ENCODE data around the gene PROSER2.

Gene PROSER2

DNA sequence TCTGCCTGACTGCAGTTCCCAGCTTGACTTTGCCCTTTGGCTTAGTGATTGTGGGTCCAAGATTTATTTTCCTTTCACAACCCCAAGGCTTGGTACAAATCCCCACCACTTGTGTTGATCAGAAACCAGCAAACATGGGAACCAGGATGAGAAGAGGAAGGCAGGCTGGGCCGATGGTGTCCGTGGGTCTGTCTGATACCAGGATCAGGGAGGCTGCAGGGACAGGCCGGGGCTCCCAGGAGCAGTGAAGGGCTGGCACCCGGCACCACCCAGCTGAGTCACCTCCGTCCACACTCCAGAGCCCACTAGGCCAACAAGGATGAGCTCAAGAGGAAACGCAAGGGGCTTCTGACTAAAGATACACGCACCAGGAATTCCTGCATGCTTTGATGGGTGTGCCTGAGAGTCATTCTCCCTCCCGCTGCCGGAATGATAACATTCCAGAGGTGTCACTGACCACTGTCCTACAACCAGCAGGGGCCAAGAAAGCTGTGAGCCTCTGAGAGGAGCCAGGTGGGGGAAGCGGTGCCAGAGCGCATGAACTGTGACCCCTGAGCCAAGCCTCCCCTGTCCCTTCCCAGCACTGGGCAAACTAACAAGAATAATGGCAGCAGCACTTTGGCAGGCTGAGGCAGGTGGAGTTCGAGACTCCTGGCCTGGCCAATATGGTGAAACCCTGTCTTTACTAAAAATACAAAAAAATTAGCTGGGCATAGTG, 29.2 kb upstream of the PROSER2 start:
- H3K9ac ChIP-seq (ENCODE audit: low read depth, low read length), result no peak overlapping the region
- H3K9me3 ChIP-seq (ENCODE audit: control insufficient read depth, insufficient read depth, low read length), result no peaks in the 10 kb centered on the region
- no peaks in the 10 kb centered on the region for H3K36me3 ChIP-seq (ENCODE audit: control insufficient read depth, insufficient read depth, low read length)
- no peaks in the 10 kb centered on the region for H3K4me1 ChIP-seq (ENCODE audit: control insufficient read depth, insufficient read depth, low read length)
- no peaks in the 10 kb centered on the region for H3K27me3 ChIP-seq (ENCODE audit: control insufficient read depth, insufficient read depth, low read length)
- no peak overlapping the region for H3K4me3 ChIP-seq (ENCODE audit: low read depth, low read length)

DNA sequence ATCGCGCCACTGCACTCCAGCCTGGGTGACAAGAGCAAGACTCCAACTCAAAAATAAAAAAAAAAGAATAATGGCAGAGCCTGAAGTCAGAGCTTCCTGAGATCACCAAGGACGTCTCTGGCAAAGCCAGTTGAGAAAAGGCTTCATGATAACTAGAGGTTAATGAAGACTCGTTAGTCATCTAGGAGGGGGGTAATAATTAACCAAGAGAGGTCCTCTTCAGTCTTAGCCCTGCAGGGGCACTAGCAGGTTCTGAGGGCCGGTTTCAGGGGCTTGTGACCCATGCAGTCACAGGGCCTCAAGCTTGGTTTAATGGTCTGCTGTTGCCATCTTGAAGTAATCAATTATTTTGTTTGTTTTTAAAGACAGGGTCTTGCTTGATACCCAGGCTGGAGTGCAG, 28.6 kb upstream of the PROSER2 start:
- H3K4me1 ChIP-seq (ENCODE audit: control insufficient read depth, insufficient read depth, low read length), result no peaks in the 10 kb centered on the region
- no peak overlapping the region for H3K4me3 ChIP-seq (ENCODE audit: low read depth, low read length)
- no peak overlapping the region for H3K9ac ChIP-seq (ENCODE audit: low read depth, low read length)
- no peaks in the 10 kb centered on the region for H3K27me3 ChIP-seq (ENCODE audit: control insufficient read depth, insufficient read depth, low read length)
- no peaks in the 10 kb centered on the region for H3K36me3 ChIP-seq (ENCODE audit: control insufficient read depth, insufficient read depth, low read length)
- H3K9me3 ChIP-seq (ENCODE audit: control insufficient read depth, insufficient read depth, low read length), result no peaks in the 10 kb centered on the region

GRCh38 chr10:11795101-11795920, 27.8 kb upstream of the PROSER2 start:
- no peak overlapping the region for H3K9ac ChIP-seq (ENCODE audit: low read depth, low read length)

GRCh38 chr10:11796474-11796873, 26.7 kb upstream of the PROSER2 start:
- Histone ChIP-seq H3K27me3 (ENCODE audit: control insufficient read depth, insufficient read depth, low read length) (no peaks in the 10 kb centered on the region), H3K9me3 (ENCODE audit: control insufficient read depth, insufficient read depth, low read length) (no peaks in the 10 kb centered on the region), H3K36me3 (ENCODE audit: control insufficient read depth, insufficient read depth, low read length) (no peaks in the 10 kb centered on the region), H3K4me1 (ENCODE audit: control insufficient read depth, insufficient read depth, low read length) (no peaks in the 10 kb centered on the region), H3K4me3 (ENCODE audit: low read depth, low read length) (no peak overlapping the region), H3K9ac (ENCODE audit: low read depth, low read length) (no peak overlapping the region)

More at GRCh38 chr10:11795101-11795920, 27.8 kb upstream of the PROSER2 start:
- Histone ChIP-seq H3K27me3 (ENCODE audit: control insufficient read depth, insufficient read depth, low read length) (no peaks in the 10 kb centered on the region), H3K4me1 (ENCODE audit: control insufficient read depth, insufficient read depth, low read length) (no peaks in the 10 kb centered on the region), H3K9me3 (ENCODE audit: control insufficient read depth, insufficient read depth, low read length) (no peaks in the 10 kb centered on the region), H3K4me3 (ENCODE audit: low read depth, low read length) (no peak overlapping the region), H3K36me3 (ENCODE audit: control insufficient read depth, insufficient read depth, low read length) (no peaks in the 10 kb centered on the region)

DNA sequence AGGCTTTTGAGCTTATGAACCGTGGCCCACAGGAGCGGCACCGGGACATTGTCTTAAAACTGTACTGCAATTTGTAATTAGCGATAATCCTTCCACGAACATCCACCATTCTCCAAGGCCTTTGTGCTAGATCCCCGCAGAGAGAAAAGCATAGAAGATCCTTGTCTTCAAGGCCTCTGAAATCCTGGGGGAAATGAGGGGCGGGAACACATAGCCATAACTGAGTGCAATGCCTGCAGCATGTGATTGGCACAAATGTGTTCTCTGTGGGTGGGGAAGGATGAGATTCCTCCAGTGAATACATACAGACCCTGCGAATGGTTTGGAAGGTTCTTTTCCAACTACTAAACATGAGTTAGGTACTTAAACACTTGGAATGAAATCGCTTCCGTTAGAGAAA, 25.9 kb upstream of the PROSER2 start:
- no peaks in the 10 kb centered on the region for H3K4me1 ChIP-seq (ENCODE audit: control insufficient read depth, insufficient read depth, low read length)
- no peak overlapping the region for H3K4me3 ChIP-seq (ENCODE audit: low read depth, low read length)

GRCh38 chr10:11797847-11798633, 25.1 kb upstream of the PROSER2 start:
- no peaks in the 10 kb centered on the region for H3K36me3 ChIP-seq (ENCODE audit: control insufficient read depth, insufficient read depth, low read length)
- H3K9me3 ChIP-seq (ENCODE audit: control insufficient read depth, insufficient read depth, low read length), result no peaks in the 10 kb centered on the region
- H3K9ac ChIP-seq (ENCODE audit: low read depth, low read length), result no peak overlapping the region
- no peak overlapping the region for H3K4me3 ChIP-seq (ENCODE audit: low read depth, low read length)
- no peaks in the 10 kb centered on the region for H3K4me1 ChIP-seq (ENCODE audit: control insufficient read depth, insufficient read depth, low read length)
- no peaks in the 10 kb centered on the region for H3K27me3 ChIP-seq (ENCODE audit: control insufficient read depth, insufficient read depth, low read length)

More for the DNA sequence above, 25.9 kb upstream of the PROSER2 start:
- Histone ChIP-seq H3K9me3 (ENCODE audit: control insufficient read depth, insufficient read depth, low read length) (no peaks in the 10 kb centered on the region), H3K9ac (ENCODE audit: low read depth, low read length) (no peak overlapping the region), H3K27me3 (ENCODE audit: control insufficient read depth, insufficient read depth, low read length) (no peaks in the 10 kb centered on the region), H3K36me3 (ENCODE audit: control insufficient read depth, insufficient read depth, low read length) (no peaks in the 10 kb centered on the region)

DNA sequence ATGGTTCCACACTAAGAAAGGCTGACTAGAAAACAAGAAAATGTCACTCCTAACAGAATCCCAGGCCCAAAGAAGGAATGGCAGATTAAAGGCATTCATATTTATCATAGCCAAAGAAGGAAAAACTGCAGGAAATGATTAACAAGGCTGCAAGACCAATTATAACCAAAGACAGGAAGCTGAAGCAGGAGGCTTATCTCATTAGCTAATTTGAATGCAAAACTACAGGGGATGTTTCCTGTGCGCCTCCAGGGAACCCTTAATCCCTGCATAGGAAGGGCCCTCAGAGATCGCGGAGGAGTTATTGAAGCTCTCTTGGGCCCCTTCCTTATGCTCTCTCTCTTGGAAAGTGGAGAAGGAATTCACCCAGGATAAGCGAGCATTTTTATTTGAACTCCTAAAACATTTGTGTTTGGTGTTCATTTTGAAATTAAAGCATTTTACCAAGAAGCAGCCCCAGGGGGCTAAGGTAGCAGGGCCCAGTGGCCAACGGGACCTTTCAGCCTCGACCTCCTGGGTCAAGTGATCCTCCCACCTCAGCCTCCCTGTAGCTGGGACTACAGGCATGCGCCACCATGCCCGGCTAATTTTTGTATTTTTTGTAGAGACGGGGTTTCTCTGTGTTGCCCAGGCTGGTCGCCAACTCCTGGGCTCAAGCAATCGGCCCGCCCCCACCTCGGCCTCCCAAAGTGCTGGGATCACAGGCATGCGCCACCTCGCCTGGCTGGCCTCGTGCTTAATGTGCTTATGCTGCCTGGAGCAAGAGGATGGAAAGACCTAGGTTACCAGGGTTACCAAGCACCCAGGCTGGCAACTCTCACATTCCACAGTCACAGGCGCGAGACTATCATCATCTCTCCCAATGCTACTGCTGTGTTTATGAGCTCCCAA, 24.1 kb upstream of the PROSER2 start:
- Histone ChIP-seq H3K4me1 (ENCODE audit: control insufficient read depth, insufficient read depth, low read length) (no peaks in the 10 kb centered on the region), H3K36me3 (ENCODE audit: control insufficient read depth, insufficient read depth, low read length) (no peaks in the 10 kb centered on the region), H3K9ac (ENCODE audit: low read depth, low read length) (no peak overlapping the region), H3K4me3 (ENCODE audit: low read depth, low read length) (no peak overlapping the region), H3K27me3 (ENCODE audit: control insufficient read depth, insufficient read depth, low read length) (no peaks in the 10 kb centered on the region), H3K9me3 (ENCODE audit: control insufficient read depth, insufficient read depth, low read length) (no peaks in the 10 kb centered on the region)

DNA sequence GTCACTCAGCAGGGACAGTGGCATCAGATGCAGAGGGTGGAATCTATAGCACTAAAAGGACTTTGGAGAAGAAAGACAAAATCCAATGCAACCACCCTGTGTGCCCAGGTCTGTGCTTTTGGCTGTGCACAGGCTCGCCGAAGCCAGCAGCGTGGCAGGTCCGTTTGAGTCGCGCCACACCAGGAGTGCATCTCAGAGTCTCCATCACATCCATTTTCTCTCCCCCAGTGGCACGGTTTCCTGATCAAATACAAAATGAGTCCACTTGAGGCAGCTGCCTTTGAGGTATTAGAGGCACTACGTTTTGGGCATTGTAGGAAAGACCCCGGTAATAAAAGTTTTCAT, 23.4 kb upstream of the PROSER2 start:
- no peaks in the 10 kb centered on the region for H3K27me3 ChIP-seq (ENCODE audit: control insufficient read depth, insufficient read depth, low read length)
- no peaks in the 10 kb centered on the region for H3K4me1 ChIP-seq (ENCODE audit: control insufficient read depth, insufficient read depth, low read length)
- H3K36me3 ChIP-seq (ENCODE audit: control insufficient read depth, insufficient read depth, low read length), result no peaks in the 10 kb centered on the region
- no peak overlapping the region for H3K9ac ChIP-seq (ENCODE audit: low read depth, low read length)
- H3K9me3 ChIP-seq (ENCODE audit: control insufficient read depth, insufficient read depth, low read length), result no peaks in the 10 kb centered on the region
- H3K4me3 ChIP-seq (ENCODE audit: low read depth, low read length), result no peak overlapping the region

DNA sequence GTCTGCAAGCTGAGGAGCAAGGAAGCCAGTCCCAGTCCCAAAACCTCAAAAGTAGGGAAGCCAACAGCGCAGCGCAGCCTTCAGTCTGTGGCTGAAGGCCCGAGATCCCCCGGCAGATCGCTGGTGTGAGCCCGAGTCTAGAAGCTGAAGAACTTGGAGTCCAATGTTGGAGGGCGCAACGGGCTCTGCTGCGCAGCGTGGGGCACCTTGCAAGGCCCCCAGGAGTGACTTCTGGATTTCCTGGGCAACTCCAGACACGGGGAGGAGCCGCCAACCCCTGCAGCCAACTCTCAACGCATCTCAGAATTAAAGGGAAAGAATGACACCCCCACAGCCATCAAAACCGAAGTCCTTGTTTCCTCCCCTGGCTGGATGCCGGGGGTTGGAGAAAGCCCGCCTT, 18.8 kb upstream of the PROSER2 start:
- Histone ChIP-seq H3K36me3 (ENCODE audit: control insufficient read depth, insufficient read depth, low read length) (no peaks in the 10 kb centered on the region), H3K4me3 (ENCODE audit: low read depth, low read length) (no peak overlapping the region), H3K9me3 (ENCODE audit: control insufficient read depth, insufficient read depth, low read length) (no peaks in the 10 kb centered on the region), H3K9ac (ENCODE audit: low read depth, low read length) (no peak overlapping the region), H3K27me3 (ENCODE audit: control insufficient read depth, insufficient read depth, low read length) (no peaks in the 10 kb centered on the region), H3K4me1 (ENCODE audit: control insufficient read depth, insufficient read depth, low read length) (no peaks in the 10 kb centered on the region)

DNA sequence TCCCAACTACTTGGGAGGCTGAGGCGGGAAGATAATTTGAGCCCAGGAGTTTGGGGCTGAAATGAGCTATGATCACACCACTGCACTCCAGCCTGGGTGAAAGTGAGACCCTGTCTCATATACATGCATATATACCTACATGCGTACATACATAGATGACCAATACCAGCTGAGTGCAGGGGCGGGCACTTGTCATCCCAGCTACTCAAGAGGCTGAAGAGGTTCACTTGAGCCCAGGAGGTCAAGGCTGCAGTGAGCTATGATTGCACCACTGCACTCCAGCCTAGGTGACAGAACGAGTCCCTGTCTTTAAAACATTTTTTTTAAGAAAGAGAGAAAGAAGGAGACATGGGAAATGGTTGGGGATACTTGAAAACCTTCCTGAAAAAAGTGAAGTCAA, 17.4 kb upstream of the PROSER2 start:
- Histone ChIP-seq H3K9ac (ENCODE audit: low read depth, low read length) (no peak overlapping the region), H3K36me3 (ENCODE audit: control insufficient read depth, insufficient read depth, low read length) (no peaks in the 10 kb centered on the region), H3K27me3 (ENCODE audit: control insufficient read depth, insufficient read depth, low read length) (no peaks in the 10 kb centered on the region), H3K9me3 (ENCODE audit: control insufficient read depth, insufficient read depth, low read length) (no peaks in the 10 kb centered on the region), H3K4me1 (ENCODE audit: control insufficient read depth, insufficient read depth, low read length) (no peaks in the 10 kb centered on the region), H3K4me3 (ENCODE audit: low read depth, low read length) (no peak overlapping the region)

DNA sequence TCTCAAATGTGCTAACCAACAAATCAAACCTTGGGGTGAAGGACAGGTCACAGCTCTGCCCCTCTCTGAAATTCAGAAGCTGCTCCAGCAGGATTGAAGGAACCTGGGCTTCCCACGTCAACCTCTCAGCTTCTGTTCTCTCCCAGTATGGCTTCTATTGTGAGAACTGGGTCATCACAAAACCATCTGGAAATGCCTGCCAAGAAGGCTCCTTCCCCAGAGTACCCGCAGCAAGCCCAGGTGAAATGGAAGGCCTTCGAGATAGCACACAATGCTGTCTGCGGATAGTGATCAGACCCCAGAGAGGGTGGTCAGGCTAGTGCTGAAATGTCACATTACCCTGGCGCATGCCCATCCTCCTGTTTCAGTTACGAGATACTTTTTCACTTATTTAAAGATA, 16.4 kb upstream of the PROSER2 start:
- Histone ChIP-seq H3K9me3 (ENCODE audit: control insufficient read depth, insufficient read depth, low read length) (no peaks in the 10 kb centered on the region), H3K9ac (ENCODE audit: low read depth, low read length) (no peak overlapping the region), H3K27me3 (ENCODE audit: control insufficient read depth, insufficient read depth, low read length) (no peaks in the 10 kb centered on the region), H3K36me3 (ENCODE audit: control insufficient read depth, insufficient read depth, low read length) (no peaks in the 10 kb centered on the region), H3K4me1 (ENCODE audit: control insufficient read depth, insufficient read depth, low read length) (no peaks in the 10 kb centered on the region), H3K4me3 (ENCODE audit: low read depth, low read length) (no peak overlapping the region)

Measured in iPS-15b (cell line).